ENCODE data around the gene ERBB4. TPM values are rescaled to one million over a fixed set of nuclear protein-coding genes. Genes with fewer than 3 reads are reported as not detected.

Gene ERBB4
- total RNA-seq, 1 donor from 2014 or later: 0.17 TPM

DNA sequence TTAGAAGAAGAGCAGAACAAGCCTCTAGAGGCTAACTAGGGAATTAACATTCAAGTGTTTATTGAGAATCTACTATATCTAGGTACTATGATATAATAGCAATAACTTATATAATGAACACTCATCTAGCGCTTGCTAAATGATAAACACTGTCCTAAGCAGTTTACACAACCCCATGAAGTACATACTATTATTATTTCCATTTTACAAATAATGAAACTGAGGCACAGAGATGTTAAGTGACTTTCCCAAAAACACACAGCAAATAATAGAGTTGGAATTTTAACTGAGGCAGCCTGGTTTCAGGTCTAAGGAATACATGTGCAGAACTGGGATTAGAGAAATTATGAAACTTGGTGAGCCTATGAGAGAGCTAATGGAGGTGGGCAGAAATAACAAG is 1088.8 kb downstream of the ERBB4 start:
- no peak for DNase-seq

DNA sequence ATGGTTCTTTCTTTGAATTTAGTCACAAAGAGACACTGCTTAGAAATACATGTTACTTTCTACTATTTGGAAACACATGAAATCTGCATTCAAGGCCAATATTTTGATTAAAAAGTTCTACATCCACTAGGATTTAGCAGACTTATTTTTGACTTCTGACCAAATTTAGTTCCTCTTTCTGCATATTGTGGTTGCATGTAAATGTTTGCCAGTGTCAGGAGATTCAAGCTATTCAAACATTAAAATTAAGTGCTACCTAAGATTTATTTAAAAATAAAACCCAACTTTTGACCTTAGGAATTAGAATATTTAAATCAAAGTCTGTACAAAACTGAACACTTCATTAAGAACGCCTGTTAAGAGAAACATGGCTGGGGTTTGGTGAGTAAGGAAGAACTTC is 1091.1 kb downstream of the ERBB4 start:
- no peak for DNase-seq

DNA sequence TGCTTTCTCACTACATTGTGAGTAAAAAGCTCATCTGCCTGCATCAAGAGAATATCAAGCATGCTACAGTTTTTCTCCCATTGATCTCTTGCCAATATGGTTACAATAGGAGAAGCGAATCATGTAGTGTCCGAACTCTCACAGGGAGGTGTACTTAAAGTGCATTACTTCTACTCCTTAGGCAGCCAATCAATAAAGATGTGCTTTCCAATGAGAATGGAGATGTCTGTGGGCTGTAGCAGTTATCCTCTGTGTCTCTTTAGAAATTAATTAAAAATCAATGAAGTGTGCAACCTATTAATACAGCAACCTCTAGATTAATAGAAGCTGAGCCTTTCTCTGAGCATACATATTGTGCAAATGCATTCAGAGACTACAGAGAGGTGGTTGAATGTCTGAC is 1098.5 kb downstream of the ERBB4 start:
- no peak for DNase-seq

GRCh38 chr2:211439011-211439410 is 1099.6 kb downstream of the ERBB4 start:
- no peak for DNase-seq

DNA sequence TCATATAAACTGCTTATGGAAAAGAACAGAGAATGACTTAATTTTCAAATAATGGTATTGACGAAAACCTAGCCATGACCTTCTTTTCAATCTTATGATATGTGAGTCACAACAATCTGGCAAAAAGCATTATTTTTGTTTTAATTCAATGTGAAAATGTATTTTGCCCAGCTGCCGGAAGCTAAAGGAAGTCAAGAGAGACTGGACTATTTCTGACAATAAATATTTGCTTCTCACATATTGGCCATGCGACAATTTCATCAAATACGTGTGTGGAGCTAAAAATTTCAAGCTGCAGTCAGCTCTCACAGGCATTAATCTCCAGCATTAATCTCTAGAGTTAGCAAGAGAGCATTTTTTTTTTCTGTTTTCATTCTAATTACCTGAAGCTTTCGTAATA is 1101.2 kb downstream of the ERBB4 start:
- peak; percentile 52 for DNase-seq

DNA sequence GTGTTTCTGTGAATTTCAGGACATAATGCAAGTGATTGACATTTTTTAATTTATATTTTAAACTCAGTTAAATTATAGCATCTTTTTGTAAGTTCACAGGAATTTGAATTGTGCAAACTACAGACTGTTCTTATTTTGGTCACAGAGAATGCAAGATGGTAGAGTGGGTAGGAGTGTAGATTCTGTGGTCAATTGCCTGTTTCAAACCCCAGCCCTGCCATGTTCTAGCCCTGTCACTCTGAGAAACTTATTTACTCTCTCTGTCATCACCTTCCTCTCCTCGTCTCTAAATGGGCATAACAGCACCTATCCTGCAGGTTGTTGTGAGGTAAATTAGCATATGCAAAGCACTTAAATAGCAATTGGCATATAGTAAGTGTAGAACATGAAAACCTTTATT is 1102.4 kb downstream of the ERBB4 start:
- DNase-seq: no peak

- no peak for DNase-seq
Measured at GRCh38 chr2:211435331-211435730, 1103.3 kb downstream of the ERBB4 start.

DNA sequence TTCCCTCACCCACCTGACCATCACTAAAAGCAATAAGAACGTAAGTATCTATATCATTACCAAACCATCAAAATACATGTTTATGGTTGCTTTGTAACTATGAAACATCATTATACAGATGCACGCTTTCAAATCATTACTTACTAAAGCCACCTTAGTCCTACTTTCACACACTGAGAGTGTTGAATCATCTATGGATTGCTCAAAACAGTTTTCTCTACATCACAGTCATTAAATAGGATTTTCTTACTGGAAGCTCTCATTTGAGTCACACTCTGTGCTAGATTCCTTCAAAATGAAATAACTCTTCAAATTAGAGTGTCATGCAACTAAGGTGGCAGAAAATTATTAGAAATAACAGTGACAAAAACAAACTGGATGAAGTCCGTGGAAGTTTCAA is 1103.8 kb downstream of the ERBB4 start:
- no peak for DNase-seq

DNA sequence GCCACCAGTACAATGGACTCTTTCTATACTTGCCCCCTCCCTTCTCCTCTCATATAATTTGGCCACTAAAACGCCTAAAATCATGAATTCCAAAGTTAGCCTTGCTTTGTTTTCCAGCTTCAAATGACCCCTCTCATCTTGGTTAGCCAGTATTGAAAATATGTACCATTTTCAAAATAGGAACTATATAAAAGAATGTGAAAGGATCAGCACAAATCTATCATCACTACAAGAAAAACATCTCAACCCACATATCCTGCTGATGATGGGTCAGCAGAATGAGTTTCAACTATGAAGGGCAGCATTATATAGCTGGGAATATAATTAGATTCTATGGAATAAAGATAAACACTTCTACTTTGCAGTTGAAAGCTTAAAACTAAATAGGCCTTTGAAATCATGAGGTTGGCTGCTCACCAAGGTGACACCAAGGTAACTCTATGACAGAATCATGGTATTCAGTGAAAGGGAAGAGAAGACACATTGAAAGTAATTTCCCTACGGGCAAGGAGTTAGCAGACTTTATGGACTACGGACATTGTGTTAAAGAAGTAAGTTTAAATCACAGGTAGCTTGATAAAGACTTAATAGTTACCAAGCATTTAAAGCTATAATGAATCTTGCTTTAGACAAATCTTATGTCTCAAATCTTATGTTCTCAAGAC is 1109.2 kb downstream of the ERBB4 start:
- DNase-seq: no peak

GRCh38 chr2:211426240-211426639 is 1112.4 kb downstream of the ERBB4 start:
- DNase-seq: no peak

- no peak for DNase-seq
Measured at GRCh38 chr2:211423018-211423417, 1115.6 kb downstream of the ERBB4 start.

GRCh38 chr2:211417544-211417943 is 1121.1 kb downstream of the ERBB4 start:
- no peak for DNase-seq

GRCh38 chr2:211416373-211416772 is 1122.2 kb downstream of the ERBB4 start:
- no peak for DNase-seq

- DNase-seq: no peak
Measured at GRCh38 chr2:211413746-211414145, 1124.9 kb downstream of the ERBB4 start.

- peak; percentile 62 for DNase-seq
Measured at GRCh38 chr2:211408483-211408891, 1130.1 kb downstream of the ERBB4 start.

DNA sequence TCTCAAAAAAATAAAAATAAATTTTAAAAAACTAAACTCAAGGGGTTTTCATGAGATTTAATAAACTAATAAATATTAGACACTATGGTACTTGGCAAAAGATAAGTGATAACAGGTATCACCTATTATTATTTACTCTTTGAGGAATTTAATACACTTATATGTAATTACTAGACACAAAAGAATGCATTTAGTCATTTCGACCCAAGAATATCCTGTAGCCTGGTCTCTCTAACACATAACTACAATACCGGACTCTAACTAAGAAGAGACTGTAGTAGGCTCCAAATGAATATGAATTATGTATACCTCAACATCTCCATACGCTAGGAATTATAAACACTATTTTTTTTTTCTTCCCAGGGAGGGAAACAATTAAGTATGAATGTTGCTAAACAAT is 1131.5 kb downstream of the ERBB4 start:
- DNase-seq: no peak

GRCh38 chr2:211405036-211405435 is 1133.6 kb downstream of the ERBB4 start:
- DNase-seq: no peak

DNA sequence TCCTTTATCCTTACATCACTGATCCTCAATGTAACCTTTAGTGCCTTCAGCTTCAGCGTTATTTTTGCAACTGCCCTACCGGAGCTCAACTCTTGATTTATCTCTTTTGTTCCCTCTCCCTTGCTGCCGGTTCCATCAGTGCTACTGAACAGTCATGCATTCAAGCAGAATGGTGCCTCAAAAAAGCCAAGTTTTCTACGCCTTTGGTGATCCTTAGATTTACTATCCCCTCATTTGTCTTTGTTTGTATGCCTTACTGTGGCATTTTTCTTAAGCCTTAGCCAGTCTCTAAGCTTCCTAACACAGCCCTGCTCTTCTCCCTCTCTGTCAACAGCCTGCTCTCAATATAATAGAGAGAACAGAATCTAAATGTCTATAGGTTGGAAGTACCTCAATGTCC is 1134.5 kb downstream of the ERBB4 start:
- no peak for DNase-seq

GRCh38 chr2:211401328-211401727 is 1137.3 kb downstream of the ERBB4 start:
- DNase-seq: no peak

GRCh38 chr2:211397764-211398163 is 1140.8 kb downstream of the ERBB4 start:
- no peak for DNase-seq

DNA sequence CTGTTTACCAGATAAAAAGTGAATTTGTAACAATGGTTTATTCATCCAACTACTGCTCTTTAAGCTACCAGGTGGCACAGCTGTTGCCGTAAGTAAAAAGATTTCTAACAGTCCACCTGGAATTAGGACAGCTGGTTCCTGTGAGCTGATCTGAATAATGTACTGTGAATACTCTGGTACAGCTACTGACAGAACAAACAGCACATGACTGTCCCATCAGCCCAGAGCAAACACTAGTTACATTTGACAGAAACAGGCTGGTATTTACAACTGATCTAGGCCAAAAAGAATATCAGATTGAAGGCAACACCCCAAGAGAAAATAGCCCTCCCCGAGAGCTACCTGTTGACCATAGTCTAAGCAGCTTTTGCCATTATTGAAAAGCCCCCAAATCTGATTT is 1141.8 kb downstream of the ERBB4 start:
- DNase-seq: no peak

DNA sequence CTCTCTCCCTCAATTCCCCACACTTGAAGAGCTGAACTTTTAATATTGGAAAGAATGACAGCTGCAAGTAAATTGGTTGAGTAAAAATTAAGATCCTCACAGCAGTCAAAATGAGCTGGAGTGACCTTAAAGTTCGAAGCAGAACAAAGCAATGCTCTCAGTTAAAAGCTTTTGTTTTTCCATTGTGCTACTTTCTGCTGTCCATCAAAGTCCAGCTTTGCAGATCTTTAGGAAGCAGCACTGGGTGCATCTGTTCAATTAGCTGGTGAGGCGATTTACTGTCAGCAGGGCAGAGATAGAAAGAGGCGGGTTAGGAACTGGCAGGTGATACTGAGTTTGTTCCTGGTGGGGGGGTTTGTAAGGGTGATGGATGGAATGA is 1147.4 kb downstream of the ERBB4 start:
- DNase-seq: no peak

DNA sequence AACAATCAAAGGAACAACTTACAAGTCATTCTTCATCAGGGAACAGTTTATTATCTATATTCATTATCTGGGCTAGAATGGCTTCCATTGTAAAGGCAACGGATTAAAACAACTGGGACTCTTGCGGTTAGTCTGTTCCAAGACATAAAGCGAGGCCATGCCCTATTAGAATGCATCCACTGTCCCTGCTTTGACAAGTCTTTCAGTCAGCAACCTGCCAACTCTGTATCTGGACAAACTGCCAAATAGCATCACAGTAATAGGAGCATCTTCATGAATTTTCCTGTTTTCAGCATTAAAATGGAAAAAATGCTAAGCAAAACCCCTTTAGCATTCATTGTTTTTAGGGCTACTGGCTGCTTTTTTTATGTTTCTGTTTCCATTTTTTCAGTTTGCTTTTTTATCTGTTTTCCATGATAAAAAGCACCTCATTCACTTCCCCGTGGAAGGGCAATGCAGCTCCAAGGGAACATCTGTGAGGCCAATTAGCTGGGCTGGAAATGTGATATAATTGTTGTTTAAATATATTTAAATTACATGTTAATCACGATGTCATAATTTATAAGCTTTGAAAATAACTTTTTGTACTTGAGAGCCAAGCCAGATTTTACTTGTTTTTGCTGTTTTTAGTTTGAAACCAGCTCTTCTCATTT is 1147.9 kb downstream of the ERBB4 start:
- no peak for DNase-seq

DNA sequence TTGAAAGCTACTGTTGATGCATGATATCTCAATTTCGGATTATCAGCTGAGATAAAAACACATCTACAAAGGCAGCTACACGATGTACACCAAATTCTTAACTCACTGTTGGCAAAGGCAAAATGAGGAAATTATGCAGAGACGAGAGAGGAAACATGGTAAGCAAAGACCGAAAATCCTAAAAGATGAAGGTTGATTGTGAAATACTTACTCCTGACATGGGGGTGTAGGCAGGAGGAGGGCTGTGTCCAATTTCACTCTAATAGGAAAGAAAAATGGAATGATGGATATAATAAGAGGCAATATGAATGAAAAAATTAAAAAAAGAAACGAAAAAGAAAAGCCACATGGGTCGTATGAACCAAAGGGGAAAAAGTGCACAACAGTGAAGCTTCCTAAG is 1150.9 kb downstream of the ERBB4 start:
- DNase-seq: no peak

- DNase-seq: no peak
Measured at GRCh38 chr2:211380041-211380440, 1158.6 kb downstream of the ERBB4 start.
